ENCODE results near the gene KNDC1.

The KNDC1 gene

DNA sequence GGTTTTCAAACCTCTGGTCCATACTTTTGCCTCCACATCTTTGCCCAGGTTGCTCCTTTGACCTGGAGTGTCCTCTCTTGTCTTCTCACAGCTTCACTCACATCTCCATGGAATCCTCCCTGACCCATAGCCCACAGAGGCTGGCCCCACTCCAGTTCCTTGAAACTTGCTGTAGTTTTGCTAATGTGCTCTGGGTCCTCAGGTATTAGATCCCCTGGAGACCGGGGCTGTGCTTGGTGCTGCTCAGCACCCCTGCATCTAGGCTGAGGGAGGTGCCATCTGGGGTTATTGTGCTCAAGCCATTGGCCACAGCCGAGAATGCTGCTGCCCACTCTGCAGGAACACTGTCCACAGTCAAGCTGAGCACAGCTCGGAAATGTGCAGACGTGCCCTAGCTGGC lies 16.5 kb downstream of the KNDC1 start:
- DNase-seq, result no peak
- TF ChIP-seq POLR2A (IDR thresholded peaks at IDR 0.05; ENCODE audit: low read length) (no peak), GATA1 (IDR thresholded peaks at IDR 0.05; ENCODE audit: low read depth, low read length) (no peak)

GRCh38 chr10:133177380-133178157 lies 17.6 kb downstream of the KNDC1 start:
- TF ChIP-seq GATA1 (IDR thresholded peaks at IDR 0.05; ENCODE audit: low read depth, low read length) (no peak), POLR2A (IDR thresholded peaks at IDR 0.05; ENCODE audit: low read length) (no peak)
- DNase-seq, result no peak

DNA sequence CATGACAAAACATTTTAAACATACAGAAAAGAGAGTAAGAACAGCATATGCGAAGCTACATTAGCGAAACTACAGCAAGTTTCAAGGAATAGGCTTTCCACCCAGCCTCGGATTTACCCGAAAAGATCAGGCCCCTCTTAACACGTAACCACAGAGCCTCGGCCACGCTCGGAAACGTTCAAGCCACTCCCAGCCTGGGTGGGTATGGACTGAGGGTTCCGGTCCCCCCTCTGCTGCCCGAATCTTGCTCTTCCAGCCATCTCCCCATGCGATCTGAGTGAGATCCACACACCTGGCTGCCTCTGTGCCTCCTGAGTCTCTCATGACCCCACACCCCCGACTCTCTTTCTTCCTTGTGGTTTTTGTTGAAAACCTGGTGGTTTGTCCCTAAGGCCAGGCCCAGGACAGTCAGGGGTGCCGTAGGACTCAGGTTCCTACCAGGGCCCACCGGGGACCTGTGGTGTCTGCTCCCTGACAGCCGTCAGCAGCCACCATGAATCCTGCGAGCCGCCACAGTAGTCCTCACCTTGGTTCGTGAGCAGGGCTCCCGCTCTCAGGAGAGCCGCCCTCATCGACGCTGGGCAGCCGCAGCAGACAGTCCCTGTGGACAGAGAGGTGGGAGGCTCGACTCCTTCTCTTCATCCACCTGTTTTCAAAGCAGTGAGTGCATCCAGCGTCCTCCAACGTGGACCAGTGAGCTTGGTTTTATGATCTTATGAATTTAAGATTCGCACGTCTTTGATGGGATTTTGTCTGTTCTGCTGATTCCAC lies 18.5 kb downstream of the KNDC1 start:
- DNase-seq, result no peak
- TF ChIP-seq GATA1 (IDR thresholded peaks at IDR 0.05; ENCODE audit: low read depth, low read length), result no peak
- TF ChIP-seq POLR2A (IDR thresholded peaks at IDR 0.05; ENCODE audit: low read length), result no peak

DNA sequence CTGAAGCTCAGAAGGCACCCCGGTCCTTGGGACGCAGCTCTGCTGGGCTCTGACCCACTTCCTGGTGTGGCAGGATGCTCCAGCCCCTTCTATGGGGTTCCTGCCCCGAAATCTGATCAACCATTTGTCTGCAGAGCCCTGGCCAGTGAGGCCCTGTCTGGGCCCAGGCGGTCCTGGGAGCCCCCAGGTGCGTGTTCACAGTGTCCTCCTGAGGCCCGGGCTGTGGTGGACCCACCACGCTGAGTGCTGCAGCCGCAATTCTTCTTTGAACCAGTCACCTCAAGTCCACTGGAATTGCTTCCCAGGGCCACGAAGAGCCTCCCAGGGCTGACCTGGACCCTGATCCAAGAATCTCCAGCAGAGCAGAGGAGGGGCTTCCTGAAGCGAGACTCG lies 19.1 kb downstream of the KNDC1 start:
- no peak for DNase-seq
- TF ChIP-seq POLR2A (IDR thresholded peaks at IDR 0.05; ENCODE audit: low read length) (no peak), GATA1 (IDR thresholded peaks at IDR 0.05; ENCODE audit: low read depth, low read length) (no peak)

DNA sequence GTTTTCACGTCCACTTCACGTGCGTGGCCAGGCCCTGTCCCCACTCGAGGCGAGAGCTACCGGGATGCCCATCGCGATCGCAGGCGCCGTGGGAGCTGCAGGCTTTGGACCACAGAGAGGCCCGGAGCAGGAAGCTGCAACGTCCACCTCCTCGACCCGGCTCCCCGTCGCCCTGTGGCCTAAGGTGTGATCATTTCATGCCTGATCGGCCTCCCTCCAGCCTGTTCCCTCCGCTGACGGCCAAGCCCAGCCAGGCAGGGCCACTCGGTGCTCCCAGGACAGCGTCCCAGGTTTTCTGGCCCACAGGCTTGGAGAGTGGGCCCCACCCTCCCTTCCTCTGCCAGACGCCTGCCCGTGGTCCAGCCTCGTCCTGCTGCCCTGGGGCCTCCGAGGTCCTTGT lies 19.6 kb downstream of the KNDC1 start:
- DNase-seq, result no peak
- no peak for TF ChIP-seq POLR2A (IDR thresholded peaks at IDR 0.05; ENCODE audit: low read length)

DNA sequence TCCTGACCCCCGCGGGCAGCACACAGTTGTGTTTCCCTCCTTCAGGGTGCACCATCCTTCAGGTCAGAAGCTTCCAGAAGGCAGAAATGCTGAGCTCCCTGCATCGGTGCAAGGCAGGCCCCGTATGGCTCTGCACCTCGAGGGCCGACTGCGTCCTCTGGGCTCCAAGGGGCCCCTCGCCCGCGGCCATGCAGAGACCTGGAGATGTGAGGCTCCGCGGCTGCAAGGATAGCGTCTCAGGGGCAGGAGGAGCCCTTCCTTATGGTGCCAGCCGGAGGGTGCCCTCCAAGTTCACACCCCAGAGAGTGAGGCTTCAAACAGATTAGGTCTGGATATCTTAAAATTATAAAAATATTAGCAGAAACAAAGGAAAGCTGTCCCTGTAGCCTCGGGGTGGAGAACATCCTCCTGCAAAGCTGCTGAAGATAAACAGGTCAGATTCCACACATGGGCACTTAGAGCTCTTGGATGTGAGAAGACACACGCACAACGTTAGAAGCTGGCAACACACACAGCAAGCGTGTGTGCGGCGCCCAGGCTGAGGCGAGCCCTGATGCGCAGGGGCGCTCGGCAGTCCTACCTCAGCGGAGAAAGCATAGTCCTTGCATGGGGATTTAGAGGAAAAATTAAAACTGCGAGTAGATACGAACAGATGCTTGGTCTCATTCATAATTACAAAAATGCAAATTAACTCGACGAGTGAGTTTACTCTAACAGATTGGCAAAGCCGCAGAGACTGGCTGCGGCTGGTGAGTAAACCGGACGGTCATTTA lies 20.4 kb downstream of the KNDC1 start:
- no peak for DNase-seq
- TF ChIP-seq GATA1 (IDR thresholded peaks at IDR 0.05; ENCODE audit: low read depth, low read length) (no peak), POLR2A (IDR thresholded peaks at IDR 0.05; ENCODE audit: low read length) (no peak)

DNA sequence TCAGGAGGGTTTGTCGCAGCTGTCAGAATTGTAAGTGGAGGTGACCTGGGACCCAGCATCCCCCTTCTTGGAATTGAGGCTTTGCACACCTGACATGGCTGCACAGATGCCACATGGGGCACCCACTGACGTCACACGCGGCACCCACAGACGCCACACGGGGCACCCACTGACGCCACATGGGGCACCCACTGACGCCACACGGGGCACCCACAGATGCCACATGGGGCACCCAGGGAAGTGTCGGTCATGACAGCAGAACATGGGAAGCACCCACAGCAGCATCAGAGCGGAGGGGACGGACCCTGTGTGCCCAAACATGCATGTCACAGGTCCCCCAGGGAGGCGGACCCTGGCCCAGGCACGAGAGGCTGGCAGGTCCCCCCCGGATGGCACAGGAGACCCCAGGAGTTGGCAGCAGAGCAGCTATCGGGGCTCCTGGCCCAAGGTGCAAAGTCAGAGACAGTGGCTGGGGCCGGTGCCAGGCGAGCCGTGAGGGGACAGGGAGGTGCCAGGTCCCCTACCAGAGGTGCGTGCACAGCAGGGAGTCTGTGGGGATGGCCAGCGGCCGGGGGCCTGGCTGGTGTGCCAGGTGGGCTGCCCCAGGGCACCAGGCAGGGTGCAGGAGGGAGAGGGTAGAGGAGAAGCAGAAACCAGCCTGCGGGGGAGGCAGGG lies 21.1 kb downstream of the KNDC1 start:
- no peak for DNase-seq
- TF ChIP-seq GATA1 (IDR thresholded peaks at IDR 0.05; ENCODE audit: low read depth, low read length), result no peak
- no peak for TF ChIP-seq POLR2A (IDR thresholded peaks at IDR 0.05; ENCODE audit: low read length)

- no peak for TF ChIP-seq GATA1 (IDR thresholded peaks at IDR 0.05; ENCODE audit: low read depth, low read length)
- no peak for TF ChIP-seq POLR2A (IDR thresholded peaks at IDR 0.05; ENCODE audit: low read length)
- DNase-seq, result no peak
These were observed 22.2 kb downstream of the KNDC1 start for GRCh38 chr10:133182190-133182589.

DNA sequence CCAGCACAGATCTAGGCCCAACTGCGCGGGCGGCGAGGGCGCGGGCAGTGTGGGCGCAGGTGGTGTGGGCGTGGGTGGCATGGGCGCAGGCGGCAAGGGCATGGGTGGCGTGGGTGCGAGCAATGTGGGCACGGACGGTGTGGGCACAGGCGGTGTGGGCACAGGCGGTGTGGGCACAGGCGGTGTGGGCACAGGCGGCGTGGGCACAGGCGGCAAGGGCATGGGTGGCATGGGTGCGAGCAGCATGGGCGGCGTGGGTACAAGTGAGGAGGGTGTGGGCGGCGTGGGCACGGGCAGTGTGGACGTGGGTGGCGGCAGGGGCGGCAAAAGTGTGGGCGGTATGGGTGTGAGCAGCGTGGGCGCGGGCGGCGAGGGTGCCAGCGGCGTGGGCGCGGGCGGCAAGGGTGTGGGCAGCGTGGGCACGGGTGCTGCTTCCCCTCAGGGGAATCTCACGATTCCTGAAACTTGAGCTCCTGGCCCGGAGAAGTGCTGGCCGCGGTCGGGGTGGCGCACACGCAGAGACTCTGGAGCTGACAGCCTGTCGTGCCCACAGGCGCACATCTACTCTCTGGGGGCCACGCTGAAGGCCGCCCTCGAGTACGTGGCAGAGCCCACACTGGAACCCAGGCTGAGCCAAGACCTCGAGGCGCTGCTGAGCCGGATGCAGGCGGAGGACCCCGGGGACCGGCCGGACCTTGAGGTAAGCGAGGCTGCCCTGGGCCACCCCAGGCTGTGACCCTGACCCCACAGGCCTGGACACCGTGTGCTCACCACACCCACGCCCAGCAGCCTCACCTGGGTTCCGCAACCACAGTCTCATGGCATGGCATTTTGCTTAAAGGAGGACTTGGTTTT lies 23.0 kb downstream of the KNDC1 start:
- no peak for DNase-seq
- no peak for TF ChIP-seq POLR2A (IDR thresholded peaks at IDR 0.05; ENCODE audit: low read length)
- TF ChIP-seq GATA1 (IDR thresholded peaks at IDR 0.05; ENCODE audit: low read depth, low read length), result no peak

- DNase-seq, result no peak
- no peak for TF ChIP-seq GATA1 (IDR thresholded peaks at IDR 0.05; ENCODE audit: low read depth, low read length)
- TF ChIP-seq POLR2A (IDR thresholded peaks at IDR 0.05; ENCODE audit: low read length), result no peak
These were observed 23.8 kb downstream of the KNDC1 start for GRCh38 chr10:133183646-133184378.

- no peak for TF ChIP-seq GATA1 (IDR thresholded peaks at IDR 0.05; ENCODE audit: low read depth, low read length)
- no peak for TF ChIP-seq POLR2A (IDR thresholded peaks at IDR 0.05; ENCODE audit: low read length)
- DNase-seq, result no peak
These were observed 24.7 kb downstream of the KNDC1 start for GRCh38 chr10:133184591-133185244.

GRCh38 chr10:133185421-133185820 lies 25.4 kb downstream of the KNDC1 start:
- TF ChIP-seq POLR2A (IDR thresholded peaks at IDR 0.05; ENCODE audit: low read length) (no peak), GATA1 (IDR thresholded peaks at IDR 0.05; ENCODE audit: low read depth, low read length) (no peak)
- no peak for DNase-seq

Data from erythroblast (primary cell).